Measurements from ENCODE around the gene HUS1B.

DNA sequence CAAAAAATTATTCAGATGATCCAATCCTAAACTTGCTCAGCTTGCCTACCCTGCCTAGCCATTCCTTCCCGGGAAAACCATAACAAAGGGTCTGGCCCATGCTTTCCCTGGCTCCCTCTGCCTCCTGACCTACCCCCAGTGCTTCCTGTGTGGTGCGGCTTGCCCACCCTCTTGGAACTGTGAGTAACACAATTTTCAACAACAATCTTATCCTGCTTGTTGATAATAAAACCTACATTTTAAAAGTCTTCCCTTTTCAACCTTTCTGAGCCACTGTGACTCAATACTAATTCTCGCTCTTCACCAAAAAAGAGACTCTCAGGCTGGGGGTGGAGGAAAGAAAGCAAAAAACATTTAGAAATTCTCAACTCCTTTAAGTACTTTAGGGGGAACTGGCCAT lies 18.1 kb upstream of the HUS1B start:
- TF ChIP-seq CTCF (conservative IDR thresholded peaks at IDR 0.05) (no peak), EZH2 (IDR thresholded peaks at IDR 0.05; ENCODE audit: low read depth) (no peak)
